ENCODE data around the gene SH3RF1. TPM values are rescaled to one million over a fixed set of nuclear protein-coding genes. Genes with fewer than 3 reads are reported as not detected.

The SH3RF1 gene
- total RNA-seq, 1 experiment from 2014 or later: 11.5 TPM

- Histone ChIP-seq H3K4me1 (ENCODE audit: control insufficient read depth, insufficient read depth, low read length) (no peaks in the 10 kb centered on the region), H3K9me3 (ENCODE audit: control insufficient read depth, insufficient read depth, low read depth, low read length) (no peaks in the 10 kb centered on the region), H3K36me3 (ENCODE audit: control insufficient read depth, insufficient read depth, low read length) (no peaks in the 10 kb centered on the region), H3K4me3 (ENCODE audit: low read depth in 2 of 2, low read length in 2 of 2) (no peak overlapping the region), H3K27ac (ENCODE audit: low read length) (no peak overlapping the region), H3K27me3 (ENCODE audit: control insufficient read depth, insufficient read depth, low read length) (no peaks in the 10 kb centered on the region)
- intact Hi-C loops (cut with micrococcal nuclease; ENCODE audit: unreplicated experiment) (no loop called here), in situ Hi-C loops (cut with HindIII; ENCODE audit: low pct_unique_long_range_greater_than_20kb, low sequenced_read_pairs) (no loop called here)
- DNase-seq (ENCODE audit: low read depth, low spot score) (no peak), ATAC-seq (no peak)
- no TSS peak for BruUV-seq (replicated peaks)
- ChIA-PET CTCF (no interaction called here), POLR2A (no interaction called here)
- TF ChIP-seq POLR2AphosphoS5 (IDR thresholded peaks at IDR 0.05; ENCODE audit: low read depth, low read length) (no peak), CTCF (IDR thresholded peaks at IDR 0.05) (no peak), REST (IDR thresholded peaks at IDR 0.05; ENCODE audit: insufficient read depth in 1 of 2, low read depth in 2 of 2, low read length in 1 of 2) (no peak), SIN3A (IDR thresholded peaks at IDR 0.05; ENCODE audit: borderline replicate concordance, insufficient read depth, low read depth, low read length) (no peak), TCF7L2 (IDR thresholded peaks at IDR 0.05; ENCODE audit: low read depth, low read length) (no peak)
Measured at GRCh38 chr4:169048868-169049414, 221.8 kb downstream of the SH3RF1 start.

- POLR2A ChIA-PET: no interaction called here
- no peak for TF ChIP-seq POLR2AphosphoS5 (IDR thresholded peaks at IDR 0.05; ENCODE audit: low read depth, low read length)
- no peak for TF ChIP-seq REST (IDR thresholded peaks at IDR 0.05; ENCODE audit: insufficient read depth in 1 of 2, low read depth in 2 of 2, low read length in 1 of 2)
- TF ChIP-seq TCF7L2 (IDR thresholded peaks at IDR 0.05; ENCODE audit: low read depth, low read length): no peak
- TF ChIP-seq SIN3A (IDR thresholded peaks at IDR 0.05; ENCODE audit: borderline replicate concordance, insufficient read depth, low read depth, low read length): no peak
- no peak for TF ChIP-seq CTCF (IDR thresholded peaks at IDR 0.05)
Measured at GRCh38 chr4:169047956-169048355, 222.8 kb downstream of the SH3RF1 start.

More at GRCh38 chr4:169047956-169048355, 222.8 kb downstream of the SH3RF1 start:
- H3K4me3 ChIP-seq (ENCODE audit: low read depth in 2 of 2, low read length in 2 of 2): no peak overlapping the region
- H3K9me3 ChIP-seq (ENCODE audit: control insufficient read depth, insufficient read depth, low read depth, low read length): no peaks in the 10 kb centered on the region
- H3K27ac ChIP-seq (ENCODE audit: low read length): no peak overlapping the region
- BruUV-seq (replicated peaks): no TSS peak
- H3K4me1 ChIP-seq (ENCODE audit: control insufficient read depth, insufficient read depth, low read length): no peaks in the 10 kb centered on the region
- intact Hi-C loops (cut with micrococcal nuclease; ENCODE audit: unreplicated experiment) (no loop called here), in situ Hi-C loops (cut with HindIII; ENCODE audit: low pct_unique_long_range_greater_than_20kb, low sequenced_read_pairs) (no loop called here)
- H3K36me3 ChIP-seq (ENCODE audit: control insufficient read depth, insufficient read depth, low read length): no peaks in the 10 kb centered on the region
- DNase-seq (ENCODE audit: low read depth, low spot score) (no peak), ATAC-seq (no peak)
- CTCF ChIA-PET: interaction anchor here (0.8 kb wide), 2 partner anchors 367 to 438 kb away, joined by 3 read pairs; no protein-coding TSS in a partner anchor
- no peaks in the 10 kb centered on the region for H3K27me3 ChIP-seq (ENCODE audit: control insufficient read depth, insufficient read depth, low read length)
